Measurements from ENCODE around the gene EPHA4. TPM values are rescaled to one million over a fixed set of nuclear protein-coding genes. Genes with fewer than 3 reads are reported as not detected.

EPHA4 gene
- total RNA-seq, 1 experiment from 2014 or later: 3.4 TPM

DNA sequence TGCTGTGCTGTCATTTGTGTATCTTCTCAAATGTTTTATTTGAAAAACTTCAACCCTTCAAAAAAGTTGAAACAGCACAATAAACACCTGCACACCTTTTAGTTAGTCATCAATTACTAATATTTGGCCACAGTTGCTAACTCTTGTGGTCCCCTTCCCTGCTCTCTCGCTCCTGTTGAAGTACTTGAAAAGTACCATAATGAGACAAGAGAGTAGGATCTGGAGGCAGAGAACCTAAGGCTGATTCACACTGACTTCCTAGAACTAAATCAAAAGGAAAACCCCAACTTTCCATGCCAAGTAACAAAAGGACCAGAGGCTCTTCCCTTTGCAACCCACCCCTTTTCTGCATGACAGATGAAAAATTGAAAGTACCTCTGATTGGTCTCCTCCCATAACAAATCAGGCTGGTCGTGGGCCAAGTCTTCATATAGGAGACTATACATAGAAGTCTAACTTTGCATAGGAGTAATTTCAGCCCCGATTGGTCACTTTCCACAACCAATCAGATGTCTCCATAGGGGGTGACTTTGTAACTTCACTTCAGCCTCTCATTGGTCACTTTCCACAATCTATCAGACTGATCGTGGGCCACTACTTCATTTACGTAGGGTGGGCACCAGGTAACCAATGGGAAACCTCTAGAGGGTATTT, 179.7 kb downstream of the EPHA4 start:
- Histone ChIP-seq H3K36me3 (ENCODE audit: control insufficient read depth, insufficient read depth, low read length) (no peaks in the 10 kb centered on the region), H3K4me3 (ENCODE audit: low read depth in 2 of 2, low read length in 2 of 2) (no peak overlapping the region), H3K9me3 (ENCODE audit: control insufficient read depth, insufficient read depth, low read depth, low read length) (no peaks in the 10 kb centered on the region), H3K27me3 (ENCODE audit: control insufficient read depth, insufficient read depth, low read length) (no peaks in the 10 kb centered on the region), H3K4me1 (ENCODE audit: control insufficient read depth, insufficient read depth, low read length) (no peaks in the 10 kb centered on the region), H3K27ac (ENCODE audit: low read length) (no peak overlapping the region)
- BruUV-seq (replicated peaks): no TSS peak
- CTCF ChIA-PET: no interaction called here
- in situ Hi-C loops (cut with HindIII; ENCODE audit: low pct_unique_long_range_greater_than_20kb, low sequenced_read_pairs): no loop called here
- no peak for ATAC-seq
- TF ChIP-seq, protein P1, sequence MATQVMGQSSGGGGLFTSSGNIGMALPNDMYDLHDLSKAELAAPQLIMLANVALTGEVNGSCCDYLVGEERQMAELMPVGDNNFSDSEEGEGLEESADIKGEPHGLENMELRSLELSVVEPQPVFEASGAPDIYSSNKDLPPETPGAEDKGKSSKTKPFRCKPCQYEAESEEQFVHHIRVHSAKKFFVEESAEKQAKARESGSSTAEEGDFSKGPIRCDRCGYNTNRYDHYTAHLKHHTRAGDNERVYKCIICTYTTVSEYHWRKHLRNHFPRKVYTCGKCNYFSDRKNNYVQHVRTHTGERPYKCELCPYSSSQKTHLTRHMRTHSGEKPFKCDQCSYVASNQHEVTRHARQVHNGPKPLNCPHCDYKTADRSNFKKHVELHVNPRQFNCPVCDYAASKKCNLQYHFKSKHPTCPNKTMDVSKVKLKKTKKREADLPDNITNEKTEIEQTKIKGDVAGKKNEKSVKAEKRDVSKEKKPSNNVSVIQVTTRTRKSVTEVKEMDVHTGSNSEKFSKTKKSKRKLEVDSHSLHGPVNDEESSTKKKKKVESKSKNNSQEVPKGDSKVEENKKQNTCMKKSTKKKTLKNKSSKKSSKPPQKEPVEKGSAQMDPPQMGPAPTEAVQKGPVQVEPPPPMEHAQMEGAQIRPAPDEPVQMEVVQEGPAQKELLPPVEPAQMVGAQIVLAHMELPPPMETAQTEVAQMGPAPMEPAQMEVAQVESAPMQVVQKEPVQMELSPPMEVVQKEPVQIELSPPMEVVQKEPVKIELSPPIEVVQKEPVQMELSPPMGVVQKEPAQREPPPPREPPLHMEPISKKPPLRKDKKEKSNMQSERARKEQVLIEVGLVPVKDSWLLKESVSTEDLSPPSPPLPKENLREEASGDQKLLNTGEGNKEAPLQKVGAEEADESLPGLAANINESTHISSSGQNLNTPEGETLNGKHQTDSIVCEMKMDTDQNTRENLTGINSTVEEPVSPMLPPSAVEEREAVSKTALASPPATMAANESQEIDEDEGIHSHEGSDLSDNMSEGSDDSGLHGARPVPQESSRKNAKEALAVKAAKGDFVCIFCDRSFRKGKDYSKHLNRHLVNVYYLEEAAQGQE (IDR thresholded peaks at IDR 0.05; ENCODE audit: insufficient read depth in 1 of 2, low read depth in 2 of 2, low read length in 1 of 2): no peak
- TF ChIP-seq SIN3A (IDR thresholded peaks at IDR 0.05; ENCODE audit: borderline replicate concordance, insufficient read depth, low read depth, low read length) (no peak), POLR2AphosphoS5 (IDR thresholded peaks at IDR 0.05; ENCODE audit: low read depth, low read length) (no peak), TCF7L2 (IDR thresholded peaks at IDR 0.05; ENCODE audit: low read depth, low read length) (no peak)
- TF ChIP-seq, protein P2, sequence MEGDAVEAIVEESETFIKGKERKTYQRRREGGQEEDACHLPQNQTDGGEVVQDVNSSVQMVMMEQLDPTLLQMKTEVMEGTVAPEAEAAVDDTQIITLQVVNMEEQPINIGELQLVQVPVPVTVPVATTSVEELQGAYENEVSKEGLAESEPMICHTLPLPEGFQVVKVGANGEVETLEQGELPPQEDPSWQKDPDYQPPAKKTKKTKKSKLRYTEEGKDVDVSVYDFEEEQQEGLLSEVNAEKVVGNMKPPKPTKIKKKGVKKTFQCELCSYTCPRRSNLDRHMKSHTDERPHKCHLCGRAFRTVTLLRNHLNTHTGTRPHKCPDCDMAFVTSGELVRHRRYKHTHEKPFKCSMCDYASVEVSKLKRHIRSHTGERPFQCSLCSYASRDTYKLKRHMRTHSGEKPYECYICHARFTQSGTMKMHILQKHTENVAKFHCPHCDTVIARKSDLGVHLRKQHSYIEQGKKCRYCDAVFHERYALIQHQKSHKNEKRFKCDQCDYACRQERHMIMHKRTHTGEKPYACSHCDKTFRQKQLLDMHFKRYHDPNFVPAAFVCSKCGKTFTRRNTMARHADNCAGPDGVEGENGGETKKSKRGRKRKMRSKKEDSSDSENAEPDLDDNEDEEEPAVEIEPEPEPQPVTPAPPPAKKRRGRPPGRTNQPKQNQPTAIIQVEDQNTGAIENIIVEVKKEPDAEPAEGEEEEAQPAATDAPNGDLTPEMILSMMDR (IDR thresholded peaks at IDR 0.05): no peak
- no peak for DNase-seq (ENCODE audit: low read depth, low spot score)
- intact Hi-C loops (cut with micrococcal nuclease; ENCODE audit: unreplicated experiment): no loop called here
- POLR2A ChIA-PET: no interaction called here

DNA sequence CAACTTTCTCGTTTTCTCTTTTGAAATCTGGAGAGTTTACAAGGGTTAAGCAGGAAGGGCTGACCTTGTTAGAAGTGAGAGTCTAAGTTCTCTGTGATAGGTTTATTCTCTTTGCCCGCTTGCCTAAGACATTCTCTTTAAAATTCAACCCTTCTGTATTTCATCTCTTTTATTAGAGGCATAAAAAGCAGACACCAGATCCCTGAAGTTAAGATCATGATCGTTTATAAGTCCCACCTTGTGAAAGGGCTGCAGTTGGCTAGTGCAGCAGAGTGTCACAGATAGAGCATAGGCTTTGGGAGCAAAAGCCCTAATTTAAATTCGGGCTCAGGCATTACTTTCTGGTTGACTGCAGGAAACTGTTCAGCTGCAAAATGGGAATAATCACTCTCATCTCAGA, 181.2 kb downstream of the EPHA4 start:
- BruUV-seq (replicated peaks): no TSS peak
- no peaks in the 10 kb centered on the region for H3K36me3 ChIP-seq (ENCODE audit: control insufficient read depth, insufficient read depth, low read length)
- H3K4me1 ChIP-seq (ENCODE audit: control insufficient read depth, insufficient read depth, low read length): no peaks in the 10 kb centered on the region
- intact Hi-C loops (cut with micrococcal nuclease; ENCODE audit: unreplicated experiment) (no loop called here), in situ Hi-C loops (cut with HindIII; ENCODE audit: low pct_unique_long_range_greater_than_20kb, low sequenced_read_pairs) (no loop called here)
- no peak for DNase-seq (ENCODE audit: low read depth, low spot score)
- no peaks in the 10 kb centered on the region for H3K9me3 ChIP-seq (ENCODE audit: control insufficient read depth, insufficient read depth, low read depth, low read length)
- no peak overlapping the region for H3K4me3 ChIP-seq (ENCODE audit: low read depth in 2 of 2, low read length in 2 of 2)
- ChIA-PET CTCF (no interaction called here), POLR2A (no interaction called here)
- H3K27me3 ChIP-seq (ENCODE audit: control insufficient read depth, insufficient read depth, low read length): no peaks in the 10 kb centered on the region
- TF ChIP-seq, protein P2 (IDR thresholded peaks at IDR 0.05): no peak
- TF ChIP-seq TCF7L2 (IDR thresholded peaks at IDR 0.05; ENCODE audit: low read depth, low read length): no peak
- no peak overlapping the region for H3K27ac ChIP-seq (ENCODE audit: low read length)
- ATAC-seq: no peak

Measured in Panc1 (cell line).